ENCODE measurements around the gene ATG4D. TPM values are rescaled to one million over a fixed set of nuclear protein-coding genes. Genes with fewer than 3 reads are reported as not detected.

ATG4D gene
- total and polyA plus RNA-seq, 2 of the 4 experiments (the other 2 are of a cell fraction): 8.2 to 21.8 TPM

DNA sequence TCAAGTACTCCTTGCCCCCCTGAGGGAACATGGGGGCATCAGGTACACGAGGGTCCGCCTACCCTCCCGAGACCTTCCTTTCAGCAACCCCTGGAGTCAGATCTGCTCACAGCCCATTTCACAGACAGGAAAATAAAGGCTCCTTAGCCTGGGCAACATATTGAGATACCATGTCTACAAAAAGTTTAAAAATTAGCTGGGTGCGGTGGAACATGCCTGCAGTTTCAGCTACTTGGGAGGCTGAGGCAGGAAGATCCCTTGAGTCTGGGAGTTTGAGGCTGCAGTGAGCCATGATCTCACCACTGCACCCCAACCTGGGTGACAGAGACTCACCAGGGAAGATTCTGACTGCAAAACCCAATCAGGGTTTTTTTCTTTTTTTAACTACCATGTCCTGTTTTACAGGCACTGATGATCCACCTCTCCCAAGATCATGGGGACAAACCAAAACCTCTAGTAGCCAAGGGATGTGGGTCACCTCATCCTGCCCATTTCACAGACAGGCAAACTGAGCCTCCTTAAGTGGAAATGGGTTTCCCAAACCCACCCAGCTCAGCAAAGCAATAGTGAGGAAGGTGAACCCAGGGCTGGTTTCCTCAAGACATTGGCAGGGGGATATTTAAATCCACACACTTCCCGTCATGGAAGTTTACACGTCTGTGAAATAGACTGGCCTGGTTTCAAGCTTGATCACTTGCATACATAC, 31.5 kb downstream of the ATG4D start:
- H4K91ac ChIP-seq (ENCODE audit: insufficient read depth, low read depth, low read length): no peak overlapping the region
- peaks cover 1% of the 10 kb centered on the region; the same call in 1 of the 2 replicates for H3K4me1 ChIP-seq (ENCODE audit: control insufficient read depth, insufficient read depth, low read length)
- no peak for DNase-seq
- no peaks in the 10 kb centered on the region for H3K36me3 ChIP-seq (ENCODE audit: control insufficient read depth, insufficient read depth, low read length)
- H4K8ac ChIP-seq (ENCODE audit: low read depth in 2 of 2, low read length in 2 of 2): no peak overlapping the region
- ChIA-PET POLR2A (ENCODE audit: unreplicated experiment) (no interaction called here), CTCF (no interaction called here)
- H3K9me3 ChIP-seq (ENCODE audit: control insufficient read depth, insufficient read depth, low read length): no peaks in the 10 kb centered on the region
- no peak overlapping the region for H2AK5ac ChIP-seq (ENCODE audit: low read depth, low read length)
- peaks cover 0 to 2% of the 10 kb centered on the region in 2 experiments; a peak in 1 of 4 replicates for H3K79me1 ChIP-seq (ENCODE audit: low read depth in 1 of 2, low read length in 2 of 2)
- dilution Hi-C loops (cut with HindIII; ENCODE audit: low sequenced_read_pairs, unreplicated experiment) (no loop called here), intact Hi-C loops (cut with micrococcal nuclease) (no loop called here), in situ Hi-C loops (cut with MboI; ENCODE audit: low sequenced_read_pairs) (no loop called here)
- H2BK20ac ChIP-seq (ENCODE audit: low read depth, low read length): no peak overlapping the region
- H3K4me3 ChIP-seq (ENCODE audit: insufficient read depth, low read depth, low read length): no peak overlapping the region
- H3K27me3 ChIP-seq (ENCODE audit: control insufficient read depth, insufficient read depth, low read length): no peaks in the 10 kb centered on the region
- no peak overlapping the region for H3K18ac ChIP-seq (ENCODE audit: low read depth, low read length)
- H2AK9ac ChIP-seq (replicated peaks; ENCODE audit: low read depth, low read length, poor library complexity): no peak overlapping the region
- H3K9me1 ChIP-seq (ENCODE audit: insufficient read depth, low read length): no peaks in the 10 kb centered on the region
- BruUV-seq (replicated peaks): no TSS peak
- no peak overlapping the region for H3K9ac ChIP-seq (ENCODE audit: low read depth, low read length)
- H2BK15ac ChIP-seq (ENCODE audit: low read depth, low read length): no peak overlapping the region
- TF ChIP-seq RFX5 (IDR thresholded peaks at IDR 0.05; ENCODE audit: low read depth, low read length) (no peak), RAD21 (IDR thresholded peaks at IDR 0.05; ENCODE audit: low read length) (no peak), MAFK (IDR thresholded peaks at IDR 0.05; ENCODE audit: low read depth, low read length) (no peak), BHLHE40 (IDR thresholded peaks at IDR 0.05; ENCODE audit: low read depth, low read length) (no peak), CHD1 (IDR thresholded peaks at IDR 0.05; ENCODE audit: low read depth, low read length) (no peak), POLR2A (IDR thresholded peaks at IDR 0.05; ENCODE audit: low read depth, low read length) (no peak), RCOR1 (IDR thresholded peaks at IDR 0.05; ENCODE audit: insufficient replicate concordance, low read length) (no peak), NFE2L2 (IDR thresholded peaks at IDR 0.05; ENCODE audit: low read depth, low read length) (no peak), CEBPB (IDR thresholded peaks at IDR 0.05; ENCODE audit: low read depth, low read length) (no peak), SMC3 (IDR thresholded peaks at IDR 0.05; ENCODE audit: low read depth, low read length) (no peak), MXI1 (IDR thresholded peaks at IDR 0.05; ENCODE audit: borderline replicate concordance, low read depth, low read length) (no peak), FOS (IDR thresholded peaks at IDR 0.05; ENCODE audit: low read depth, low read length) (no peak), MAZ (IDR thresholded peaks at IDR 0.05; ENCODE audit: borderline replicate concordance, low read depth, low read length) (no peak)
- TF ChIP-seq, protein P1, sequence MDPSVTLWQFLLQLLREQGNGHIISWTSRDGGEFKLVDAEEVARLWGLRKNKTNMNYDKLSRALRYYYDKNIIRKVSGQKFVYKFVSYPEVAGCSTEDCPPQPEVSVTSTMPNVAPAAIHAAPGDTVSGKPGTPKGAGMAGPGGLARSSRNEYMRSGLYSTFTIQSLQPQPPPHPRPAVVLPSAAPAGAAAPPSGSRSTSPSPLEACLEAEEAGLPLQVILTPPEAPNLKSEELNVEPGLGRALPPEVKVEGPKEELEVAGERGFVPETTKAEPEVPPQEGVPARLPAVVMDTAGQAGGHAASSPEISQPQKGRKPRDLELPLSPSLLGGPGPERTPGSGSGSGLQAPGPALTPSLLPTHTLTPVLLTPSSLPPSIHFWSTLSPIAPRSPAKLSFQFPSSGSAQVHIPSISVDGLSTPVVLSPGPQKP (IDR thresholded peaks at IDR 0.05; ENCODE audit: borderline replicate concordance, low read depth, low read length): no peak
- TF ChIP-seq, protein P2, sequence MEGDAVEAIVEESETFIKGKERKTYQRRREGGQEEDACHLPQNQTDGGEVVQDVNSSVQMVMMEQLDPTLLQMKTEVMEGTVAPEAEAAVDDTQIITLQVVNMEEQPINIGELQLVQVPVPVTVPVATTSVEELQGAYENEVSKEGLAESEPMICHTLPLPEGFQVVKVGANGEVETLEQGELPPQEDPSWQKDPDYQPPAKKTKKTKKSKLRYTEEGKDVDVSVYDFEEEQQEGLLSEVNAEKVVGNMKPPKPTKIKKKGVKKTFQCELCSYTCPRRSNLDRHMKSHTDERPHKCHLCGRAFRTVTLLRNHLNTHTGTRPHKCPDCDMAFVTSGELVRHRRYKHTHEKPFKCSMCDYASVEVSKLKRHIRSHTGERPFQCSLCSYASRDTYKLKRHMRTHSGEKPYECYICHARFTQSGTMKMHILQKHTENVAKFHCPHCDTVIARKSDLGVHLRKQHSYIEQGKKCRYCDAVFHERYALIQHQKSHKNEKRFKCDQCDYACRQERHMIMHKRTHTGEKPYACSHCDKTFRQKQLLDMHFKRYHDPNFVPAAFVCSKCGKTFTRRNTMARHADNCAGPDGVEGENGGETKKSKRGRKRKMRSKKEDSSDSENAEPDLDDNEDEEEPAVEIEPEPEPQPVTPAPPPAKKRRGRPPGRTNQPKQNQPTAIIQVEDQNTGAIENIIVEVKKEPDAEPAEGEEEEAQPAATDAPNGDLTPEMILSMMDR (conservative IDR thresholded peaks at IDR 0.05; ENCODE audit: low read depth, low read length): no peak
- TF ChIP-seq, protein P3, sequence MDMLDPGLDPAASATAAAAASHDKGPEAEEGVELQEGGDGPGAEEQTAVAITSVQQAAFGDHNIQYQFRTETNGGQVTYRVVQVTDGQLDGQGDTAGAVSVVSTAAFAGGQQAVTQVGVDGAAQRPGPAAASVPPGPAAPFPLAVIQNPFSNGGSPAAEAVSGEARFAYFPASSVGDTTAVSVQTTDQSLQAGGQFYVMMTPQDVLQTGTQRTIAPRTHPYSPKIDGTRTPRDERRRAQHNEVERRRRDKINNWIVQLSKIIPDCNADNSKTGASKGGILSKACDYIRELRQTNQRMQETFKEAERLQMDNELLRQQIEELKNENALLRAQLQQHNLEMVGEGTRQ (IDR thresholded peaks at IDR 0.05; ENCODE audit: low read depth, low read length): no peak
- H3K23ac ChIP-seq (ENCODE audit: low read depth, low read length): no peak overlapping the region
- WGBS, 2 experiments (ENCODE audit: extremely low coverage in 2 of 2, insufficient read length in 1 of 2): 100% methylated on average over 1 of the region's 6 CpGs; no CpG with 5 or more reads in 1 of the 2 experiments
- H4K5ac ChIP-seq (ENCODE audit: low read depth, low read length): no peak overlapping the region
- no peak overlapping the region for H2BK120ac ChIP-seq (ENCODE audit: low read depth, low read length)
- no peak overlapping the region for H3K14ac ChIP-seq (replicated peaks; ENCODE audit: low read depth, low read length)
- no peak overlapping the region for H3K4me2 ChIP-seq (ENCODE audit: low read depth, low read length)
- H2BK5ac ChIP-seq (ENCODE audit: low read depth, low read length, poor library complexity, severe bottlenecking): no peak overlapping the region
- H2AFZ ChIP-seq (replicated peaks; ENCODE audit: low read length, poor library complexity): no peak overlapping the region
- H3K56ac ChIP-seq (ENCODE audit: extremely low read depth, insufficient read depth, low read length): no peak overlapping the region
- H3K27ac ChIP-seq (ENCODE audit: insufficient read depth, low read length): no peak overlapping the region
- no peak overlapping the region for H3K4ac ChIP-seq (ENCODE audit: low read depth, low read length)
- no peaks in the 10 kb centered on the region for H4K20me1 ChIP-seq (ENCODE audit: insufficient read depth, low read length)
- no peak for ATAC-seq (ENCODE audit: low read depth)
